Fibroblast of peridontal ligament (primary cell): ENCODE results near the gene USH2A.
A peak's percentile ranks its signal among the peaks of the same experiment; 100 is the strongest.

Source experiments
- DNase-seq: peaks from one replicate; pipeline ENCODE4 v3.0.0-alpha.2; 2010; ENCODE audit errors: extremely low read depth

USH2A gene

GRCh38 chr1:216270086-216270773, 153.0 kb downstream of the USH2A start:
- DNase-seq, result no peak

GRCh38 chr1:216261631-216262030, 161.6 kb downstream of the USH2A start:
- no peak for DNase-seq

- no peak for DNase-seq
Observed at GRCh38 chr1:216258856-216259255, 164.4 kb downstream of the USH2A start.

- no peak for DNase-seq
Observed at GRCh38 chr1:216258386-216258785, 164.9 kb downstream of the USH2A start.

- no peak for DNase-seq
Observed at GRCh38 chr1:216250861-216251260, 172.4 kb downstream of the USH2A start.

GRCh38 chr1:216248628-216249027, 174.6 kb downstream of the USH2A start:
- no peak for DNase-seq

- DNase-seq, result no peak
Observed at GRCh38 chr1:216247937-216248336, 175.3 kb downstream of the USH2A start.

GRCh38 chr1:216246577-216247203, 176.6 kb downstream of the USH2A start:
- no peak for DNase-seq

GRCh38 chr1:216238844-216239243, 184.4 kb downstream of the USH2A start:
- DNase-seq, result no peak

- no peak for DNase-seq
Observed at GRCh38 chr1:216237927-216238542, 185.2 kb downstream of the USH2A start.

GRCh38 chr1:216224233-216224632, 199.0 kb downstream of the USH2A start:
- no peak for DNase-seq

GRCh38 chr1:216223486-216223885, 199.8 kb downstream of the USH2A start:
- DNase-seq, result no peak

- DNase-seq, result no peak
Observed at GRCh38 chr1:216222288-216222687, 201.0 kb downstream of the USH2A start.

GRCh38 chr1:216221260-216221700, 202.0 kb downstream of the USH2A start:
- peak; percentile 81 for DNase-seq

- no peak for DNase-seq
Observed at GRCh38 chr1:216216305-216216704, 206.9 kb downstream of the USH2A start.

- no peak for DNase-seq
Observed at GRCh38 chr1:216215169-216215568, 208.1 kb downstream of the USH2A start.

- DNase-seq, result no peak
Observed at GRCh38 chr1:216212826-216213225, 210.4 kb downstream of the USH2A start.

- no peak for DNase-seq
Observed at GRCh38 chr1:216210081-216210480, 213.2 kb downstream of the USH2A start.

- no peak for DNase-seq
Observed at GRCh38 chr1:216209125-216209524, 214.1 kb downstream of the USH2A start.

GRCh38 chr1:216207154-216207553, 216.1 kb downstream of the USH2A start:
- no peak for DNase-seq

GRCh38 chr1:216205176-216205575, 218.1 kb downstream of the USH2A start:
- DNase-seq, result no peak

GRCh38 chr1:216201946-216202345, 221.3 kb downstream of the USH2A start:
- no peak for DNase-seq

- DNase-seq, result no peak
Observed at GRCh38 chr1:216200941-216201340, 222.3 kb downstream of the USH2A start.
